HEK293 (cell line): ENCODE measurements around the gene ABHD10.
A peak's percentile ranks its signal among the peaks of the same experiment; 100 is the strongest.

ENCODE experiments used
- CTCF ChIA-PET: fragments of 350-600 bp; formaldehyde crosslinking; extraction: SDS; loops from one replicate; lab custom pipeline; 2021; ENCODE audit warnings: antibody characterized with exemption; lab: Yijun Ruan, JAX
- POLR2A ChIA-PET: fragments of 300-600 bp; formaldehyde crosslinking; extraction: SDS; loops from one replicate; lab custom pipeline; 2020; ENCODE audit warnings: antibody characterized with exemption, inconsistent platforms; lab: Yijun Ruan, JAX
- H3K27ac ChIP-seq: fragments of 200-500 bp; sonication (Bioruptor generic); 2 replicates; pipeline ENCODE4 v1.5.1; 2014; ENCODE audit warnings: low read depth, low read length, control low read depth, inconsistent platforms; ENCODE audit errors: extremely low read depth
- H3K36me3 ChIP-seq, 2 experiments: fragments of 200-500 bp in 1 of 2; sonication (Bioruptor generic) in 1 of 2; 1 replicate in 1 of 2; 2 replicates in 1 of 2; pipeline ENCODE4 v1.5.1; 2014 to 2017; ENCODE audit warnings: inconsistent platforms in 2 of 2, low read length in 2 of 2; ENCODE audit not compliant: control insufficient read depth in 2 of 2, insufficient read depth in 1 of 2
- H3K4me1 ChIP-seq: fragments of 200-500 bp; sonication (Bioruptor generic); 2 replicates; pipeline ENCODE4 v1.5.1; 2014; ENCODE audit warnings: mild to moderate bottlenecking, low read length, inconsistent platforms; ENCODE audit not compliant: control insufficient read depth, insufficient read depth
- H3K4me3 ChIP-seq: 2 replicates; pipeline ENCODE4 v1.5.1; 2011; ENCODE audit warnings: low read depth, mild to moderate bottlenecking, control low read depth, low read length, moderate library complexity
- H3K9me3 ChIP-seq: fragments of 200-500 bp; sonication (Bioruptor generic); 2 replicates; pipeline ENCODE4 v1.5.1; 2014; ENCODE audit warnings: low read depth, low read length, inconsistent platforms; ENCODE audit not compliant: control insufficient read depth, insufficient read depth
- ATF2 ChIP-seq: fragments of 450-650 bp; formaldehyde crosslinking; IDR thresholded peaks from 2 replicates; pipeline ENCODE4 v1.5.1; 2016; ENCODE audit warnings: missing biosample characterization, missing genetic modification characterization, low read depth
- GLIS1 ChIP-seq: fragments of 450-650 bp; formaldehyde crosslinking; IDR thresholded peaks from 2 replicates; pipeline ENCODE4 v1.5.1; 2016; ENCODE audit warnings: missing biosample characterization, missing genetic modification characterization
- OSR2 ChIP-seq: fragments of 450-650 bp; formaldehyde crosslinking; IDR thresholded peaks from 2 replicates; pipeline ENCODE4 v1.5.1; 2016; ENCODE audit warnings: missing biosample characterization, missing genetic modification characterization
- PRDM6 ChIP-seq: fragments of 450-650 bp; formaldehyde crosslinking; IDR thresholded peaks from 2 replicates; pipeline ENCODE4 v1.5.1; 2017; ENCODE audit warnings: missing biosample characterization, missing genetic modification characterization
- ZBTB1 ChIP-seq: fragments of 450-650 bp; formaldehyde crosslinking; IDR thresholded peaks from 2 replicates; pipeline ENCODE4 v1.5.1; 2016; ENCODE audit warnings: missing biosample characterization, missing genetic modification characterization
- ZBTB17 ChIP-seq: fragments of 450-650 bp; formaldehyde crosslinking; IDR thresholded peaks from 2 replicates; pipeline ENCODE4 v1.5.1; 2016; ENCODE audit warnings: missing biosample characterization, missing genetic modification characterization
- ZBTB44 ChIP-seq: fragments of 450-650 bp; IDR thresholded peaks from 2 replicates; pipeline ENCODE4 v1.5.1; 2018; ENCODE audit warnings: missing biosample characterization, mild to moderate bottlenecking, missing genetic modification characterization
- ZEB2 ChIP-seq: fragments of 450-650 bp; formaldehyde crosslinking; IDR thresholded peaks from 2 replicates; pipeline ENCODE4 v1.5.1; 2016; ENCODE audit warnings: missing biosample characterization, missing genetic modification characterization
- ZNF10 ChIP-seq: fragments of 450-650 bp; formaldehyde crosslinking; IDR thresholded peaks from 2 replicates; pipeline ENCODE4 v1.5.1; 2017; ENCODE audit warnings: missing biosample characterization, missing genetic modification characterization
- ZNF121 ChIP-seq: fragments of 450-650 bp; formaldehyde crosslinking; IDR thresholded peaks from 2 replicates; pipeline ENCODE4 v1.5.1; 2016; ENCODE audit warnings: missing biosample characterization, missing genetic modification characterization
- ZNF157 ChIP-seq: fragments of 450-650 bp; formaldehyde crosslinking; IDR thresholded peaks from 2 replicates; pipeline ENCODE4 v1.5.1; 2016; ENCODE audit warnings: missing biosample characterization, missing genetic modification characterization
- ZNF292 ChIP-seq: fragments of 450-650 bp; formaldehyde crosslinking; IDR thresholded peaks from 2 replicates; pipeline ENCODE4 v1.5.1; 2016; ENCODE audit warnings: low read depth, missing biosample characterization, missing genetic modification characterization, borderline replicate concordance
- ZNF324 ChIP-seq: fragments of 450-650 bp; formaldehyde crosslinking; IDR thresholded peaks from 2 replicates; pipeline ENCODE4 v1.5.1; 2016; ENCODE audit warnings: missing biosample characterization, missing genetic modification characterization
- ZNF341 ChIP-seq: fragments of 450-650 bp; formaldehyde crosslinking; IDR thresholded peaks from 2 replicates; pipeline ENCODE4; 2016; ENCODE audit warnings: low read depth, missing biosample characterization, missing genetic modification characterization
- ZNF366 ChIP-seq: fragments of 450-650 bp; formaldehyde crosslinking; conservative IDR thresholded peaks from 2 replicates; pipeline ENCODE4 v1.5.1; 2016; ENCODE audit warnings: missing biosample characterization, missing genetic modification characterization
- ZNF398 ChIP-seq: fragments of 450-650 bp; formaldehyde crosslinking; IDR thresholded peaks from 2 replicates; pipeline ENCODE4 v1.5.1; 2017; ENCODE audit warnings: missing biosample characterization, missing genetic modification characterization
- ZNF514 ChIP-seq: fragments of 450-650 bp; formaldehyde crosslinking; IDR thresholded peaks from 2 replicates; pipeline ENCODE4 v1.5.1; 2016; ENCODE audit warnings: missing biosample characterization, missing genetic modification characterization
- ZNF530 ChIP-seq: fragments of 450-650 bp; formaldehyde crosslinking; IDR thresholded peaks from 2 replicates; pipeline ENCODE4 v1.5.1; 2016; ENCODE audit warnings: low read depth, missing biosample characterization, missing genetic modification characterization
- ZNF549 ChIP-seq: fragments of 450-650 bp; IDR thresholded peaks from 2 replicates; pipeline ENCODE4 v1.5.1; 2018; ENCODE audit warnings: missing biosample characterization, missing genetic modification characterization, mild to moderate bottlenecking, inconsistent platforms, moderate library complexity
- ZNF561 ChIP-seq: fragments of 450-650 bp; IDR thresholded peaks from 2 replicates; pipeline ENCODE4 v1.5.1; 2018; ENCODE audit warnings: missing biosample characterization, missing genetic modification characterization, borderline replicate concordance
- ZSCAN16 ChIP-seq: fragments of 450-650 bp; formaldehyde crosslinking; IDR thresholded peaks from 2 replicates; pipeline ENCODE4 v1.5.1; 2016; ENCODE audit warnings: missing biosample characterization, missing genetic modification characterization
- ZSCAN18 ChIP-seq: fragments of 450-650 bp; formaldehyde crosslinking; IDR thresholded peaks from 2 replicates; pipeline ENCODE4 v1.5.1; 2016; ENCODE audit warnings: missing biosample characterization, missing genetic modification characterization
- ZSCAN23 ChIP-seq: fragments of 450-650 bp; formaldehyde crosslinking; IDR thresholded peaks from 2 replicates; pipeline ENCODE4 v1.5.1; 2016; ENCODE audit warnings: missing biosample characterization, missing genetic modification characterization
- ZSCAN4 ChIP-seq: fragments of 450-650 bp; formaldehyde crosslinking; IDR thresholded peaks from 2 replicates; pipeline ENCODE4 v1.5.1; 2017; ENCODE audit warnings: missing biosample characterization, missing genetic modification characterization

ABHD10 gene

GRCh38 chr3:111972891-111973290 lies 5.9 kb upstream of the ABHD10 start:
- H3K4me3 ChIP-seq = no peak overlapping the region
- no peak for TF ChIP-seq ZSCAN16 (tag by site-specific recombination)
- 0 out of 2 replicates have a peak, but pooled peaks have one; percentile 13 for TF ChIP-seq PRDM6 (tag by site-specific recombination)
- TF ChIP-seq ZNF398 = 0 out of 2 replicates have a peak, but pooled peaks have one; percentile 14
- peak; percentile 26; the same call in 1 of the 2 replicates for TF ChIP-seq GLIS1 (tag by site-specific recombination)
- TF ChIP-seq, all 188 proteins: peak for 3
- no peaks in the 10 kb centered on the region for H3K36me3 ChIP-seq
- H3K4me1 ChIP-seq = no peaks in the 10 kb centered on the region
- no peaks in the 10 kb centered on the region for H3K9me3 ChIP-seq
- ChIA-PET POLR2A (no interaction called here), CTCF (interaction anchor here (0.6 kb wide), 1 partner anchor 267 kb away, joined by 3 read pairs; no protein-coding TSS in a partner anchor)
- no peak overlapping the region for H3K27ac ChIP-seq

- CTCF ChIA-PET = interaction anchor here (1.3 kb wide), 1 partner anchor 259 kb away, joined by 4 read pairs; no protein-coding TSS in a partner anchor
- TF ChIP-seq ZNF341 (tag by site-specific recombination) = no peak
- TF ChIP-seq ZNF121 (tag by site-specific recombination) = no peak
- TF ChIP-seq ZNF157 (tag by site-specific recombination) = no peak
- TF ChIP-seq ZNF366 (tag by site-specific recombination) = no peak
- TF ChIP-seq ZSCAN4 (tag by site-specific recombination) = no peak
- TF ChIP-seq ZBTB1 = no peak
- no peak for TF ChIP-seq ZNF292
- no peak for TF ChIP-seq ZNF561 (tag by site-specific recombination)
- no peak for TF ChIP-seq GLIS1 (tag by site-specific recombination)
- no peak for TF ChIP-seq ZNF324
- TF ChIP-seq, all 188 proteins: peak for 0
- no peak overlapping the region for H3K27ac ChIP-seq
- H3K36me3 ChIP-seq = no peaks in the 10 kb centered on the region
- no peaks in the 10 kb centered on the region for H3K9me3 ChIP-seq
- POLR2A ChIA-PET = no interaction called here
- no peaks in the 10 kb centered on the region for H3K4me1 ChIP-seq
- H3K4me3 ChIP-seq = no peak overlapping the region
These were observed 3.7 kb upstream of the ABHD10 start for GRCh38 chr3:111975131-111975530.

GRCh38 chr3:111976254-111976653 lies 2.6 kb upstream of the ABHD10 start:
- H3K27ac ChIP-seq = no peak overlapping the region
- H3K4me3 ChIP-seq = no peak overlapping the region
- CTCF ChIA-PET = interaction anchor here (0.8 kb wide), 1 partner anchor 67 kb away, joined by 6 read pairs; no protein-coding TSS in a partner anchor
- no peaks in the 10 kb centered on the region for H3K4me1 ChIP-seq
- H3K36me3 ChIP-seq = no peaks in the 10 kb centered on the region
- POLR2A ChIA-PET = no interaction called here
- H3K9me3 ChIP-seq = no peaks in the 10 kb centered on the region
- no peak for TF ChIP-seq ZNF530
- no peak for TF ChIP-seq ATF2
- no peak for TF ChIP-seq ZNF10 (tag by site-specific recombination)
- peak; percentile 55 for TF ChIP-seq ZEB2
- TF ChIP-seq ZBTB44 = no peak
- no peak for TF ChIP-seq ZNF549
- peak; percentile 25; the same call in 1 of the 2 replicates for TF ChIP-seq ZBTB17
- no peak for TF ChIP-seq OSR2
- TF ChIP-seq ZSCAN23 (tag by site-specific recombination) = no peak
- TF ChIP-seq ZNF514 (tag by site-specific recombination) = no peak
- TF ChIP-seq ZSCAN18 = no peak
